Measurements from ENCODE around the gene VDR. TPM values are rescaled to one million over a fixed set of nuclear protein-coding genes. Genes with fewer than 3 reads are reported as not detected.

The VDR gene
- total RNA-seq, 4 donors from 2014 or later = 3.5 to 5.2 (median 3.9) TPM

DNA sequence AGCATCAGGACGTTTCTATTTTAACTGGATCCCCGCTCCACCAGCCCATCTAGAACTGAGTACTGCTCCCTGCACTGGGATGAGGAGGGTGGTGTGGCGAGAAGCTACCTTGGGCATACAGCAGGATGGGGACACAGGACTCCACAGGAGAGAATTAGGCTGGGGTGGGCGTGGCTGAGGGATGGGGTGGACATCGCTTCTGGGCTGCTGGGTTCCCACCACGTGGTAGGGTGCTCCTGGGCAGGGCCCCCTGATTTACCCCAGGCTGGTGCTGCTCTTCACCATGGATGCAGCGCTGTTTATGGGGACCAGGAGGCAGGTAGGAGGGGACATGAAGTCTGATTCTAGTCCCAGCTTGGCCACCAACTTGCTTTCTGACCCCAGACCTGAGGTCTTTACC, 41.9 kb downstream of the VDR start:
- no peaks in the 10 kb centered on the region for H3K36me3 ChIP-seq
- no peaks in the 10 kb centered on the region for H3K27me3 ChIP-seq
- no peaks in the 10 kb centered on the region for H3K9me3 ChIP-seq
- intact Hi-C loops (cut with DNase I) = no loop called here
- H3K4me1 ChIP-seq = peaks cover 0 to 3% of the 10 kb centered on the region in 2 donors
- H3K4me3 ChIP-seq (replicated peaks in 1 of 3) = no peak overlapping the region
- 93 to 94% methylated on average over 7 of the region's 7 CpGs for WGBS, 2 donors
- TF ChIP-seq POLR2A (IDR thresholded peaks at IDR 0.05) = no peak
- TF ChIP-seq, protein P1, sequence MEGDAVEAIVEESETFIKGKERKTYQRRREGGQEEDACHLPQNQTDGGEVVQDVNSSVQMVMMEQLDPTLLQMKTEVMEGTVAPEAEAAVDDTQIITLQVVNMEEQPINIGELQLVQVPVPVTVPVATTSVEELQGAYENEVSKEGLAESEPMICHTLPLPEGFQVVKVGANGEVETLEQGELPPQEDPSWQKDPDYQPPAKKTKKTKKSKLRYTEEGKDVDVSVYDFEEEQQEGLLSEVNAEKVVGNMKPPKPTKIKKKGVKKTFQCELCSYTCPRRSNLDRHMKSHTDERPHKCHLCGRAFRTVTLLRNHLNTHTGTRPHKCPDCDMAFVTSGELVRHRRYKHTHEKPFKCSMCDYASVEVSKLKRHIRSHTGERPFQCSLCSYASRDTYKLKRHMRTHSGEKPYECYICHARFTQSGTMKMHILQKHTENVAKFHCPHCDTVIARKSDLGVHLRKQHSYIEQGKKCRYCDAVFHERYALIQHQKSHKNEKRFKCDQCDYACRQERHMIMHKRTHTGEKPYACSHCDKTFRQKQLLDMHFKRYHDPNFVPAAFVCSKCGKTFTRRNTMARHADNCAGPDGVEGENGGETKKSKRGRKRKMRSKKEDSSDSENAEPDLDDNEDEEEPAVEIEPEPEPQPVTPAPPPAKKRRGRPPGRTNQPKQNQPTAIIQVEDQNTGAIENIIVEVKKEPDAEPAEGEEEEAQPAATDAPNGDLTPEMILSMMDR (IDR thresholded peaks at IDR 0.05) = no peak
- no peak for DNase-seq
- H3K27ac ChIP-seq = no peak overlapping the region

DNA sequence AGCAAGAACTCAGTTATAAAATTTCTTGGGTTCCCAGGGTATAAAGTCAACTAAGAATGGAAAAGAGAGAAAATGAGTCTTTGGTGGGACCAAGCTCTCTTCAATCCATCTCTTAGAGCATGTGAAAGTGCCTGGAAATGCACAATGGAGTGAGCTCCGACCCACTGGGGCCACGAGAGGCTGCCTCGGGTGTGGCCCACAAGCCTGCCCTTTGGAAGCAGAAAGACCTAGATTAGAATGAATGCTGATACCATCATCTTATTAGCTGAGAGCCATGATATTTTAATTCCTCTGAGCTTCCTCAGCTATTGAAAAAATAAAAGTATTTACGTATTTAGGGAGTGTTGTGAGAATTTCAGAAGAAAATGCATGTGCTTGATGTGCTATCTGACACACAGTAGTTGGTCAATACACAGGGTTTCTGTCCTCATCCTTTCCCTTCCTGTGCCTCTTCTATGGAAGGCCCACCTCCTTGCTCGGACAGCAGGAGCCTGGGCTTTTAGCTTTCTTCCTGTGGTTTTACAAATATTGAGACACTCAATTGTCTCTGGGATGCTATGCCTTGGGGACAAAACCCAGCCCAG, 42.5 kb downstream of the VDR start:
- Histone ChIP-seq H3K9me3 (no peaks in the 10 kb centered on the region), H3K27ac (no peak overlapping the region), H3K4me3 (replicated peaks in 1 of 3) (no peak overlapping the region), H3K27me3 (no peaks in the 10 kb centered on the region), H3K4me1 (no peaks in the 10 kb centered on the region), H3K36me3 (no peaks in the 10 kb centered on the region)
- intact Hi-C loops (cut with DNase I) = no loop called here
- no peak for TF ChIP-seq POLR2A (IDR thresholded peaks at IDR 0.05)
- TF ChIP-seq, protein P1 (IDR thresholded peaks at IDR 0.05) = no peak
- DNase-seq = no peak
- WGBS, 2 donors = 73 to 74% methylated on average over 5 of the region's 5 CpGs

DNA sequence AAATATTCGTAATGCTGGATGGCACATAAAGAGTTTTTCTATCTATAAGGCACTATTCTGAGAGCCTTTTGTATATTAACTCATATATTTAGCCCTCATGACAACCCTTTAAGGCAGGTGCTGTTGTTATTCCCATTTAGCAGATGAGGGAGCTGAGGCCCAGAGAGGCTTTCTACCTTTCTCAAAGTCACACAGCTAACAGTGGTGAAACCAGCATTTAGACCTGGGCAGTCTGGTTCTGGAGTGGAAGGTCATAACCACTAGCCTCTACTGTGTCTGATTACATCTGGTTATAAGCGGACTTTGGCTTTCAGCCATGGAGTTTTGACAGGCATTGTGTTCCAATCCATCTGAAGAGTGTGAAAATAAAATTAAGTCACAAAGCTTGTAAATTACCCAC, 43.9 kb downstream of the VDR start:
- 86 to 89% methylated on average over 2 of the region's 2 CpGs for WGBS, 2 donors
- no peak for DNase-seq
- H3K4me1 ChIP-seq = no peaks in the 10 kb centered on the region
- no peak overlapping the region for H3K27ac ChIP-seq
- no peak overlapping the region for H3K4me3 ChIP-seq (replicated peaks in 1 of 3)
- intact Hi-C loops (cut with DNase I) = no loop called here
- no peaks in the 10 kb centered on the region for H3K36me3 ChIP-seq
- no peaks in the 10 kb centered on the region for H3K27me3 ChIP-seq
- no peaks in the 10 kb centered on the region for H3K9me3 ChIP-seq
- no peak for TF ChIP-seq POLR2A (IDR thresholded peaks at IDR 0.05)

DNA sequence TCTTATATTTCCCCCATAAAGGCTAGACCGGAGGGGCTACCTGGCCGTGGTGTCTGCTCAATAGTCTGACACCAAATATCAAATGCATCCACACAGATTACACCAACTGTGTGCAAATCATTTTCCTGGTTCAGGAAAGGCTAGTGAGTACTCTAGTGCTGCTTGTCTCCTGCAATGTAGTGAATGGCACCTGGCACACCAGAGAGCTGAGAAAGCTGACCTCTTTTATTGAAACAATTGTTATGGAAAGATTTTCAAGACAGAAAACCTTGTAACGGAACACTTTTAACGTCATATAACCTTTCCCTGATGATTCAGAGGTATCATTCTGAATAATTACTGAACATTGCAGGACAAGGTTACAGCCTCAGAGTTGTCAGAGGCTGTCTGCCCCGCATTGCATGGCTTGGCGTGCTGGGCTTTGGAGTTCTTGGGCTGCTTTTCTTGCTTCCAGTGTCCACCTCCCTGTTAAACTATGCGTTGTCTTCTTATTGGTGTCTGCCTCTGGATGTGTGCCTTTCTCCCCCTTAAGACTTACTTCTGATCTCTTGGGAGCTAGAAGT, 44.4 kb downstream of the VDR start:
- no peaks in the 10 kb centered on the region for H3K4me1 ChIP-seq
- no peaks in the 10 kb centered on the region for H3K9me3 ChIP-seq
- H3K27me3 ChIP-seq = no peaks in the 10 kb centered on the region
- H3K4me3 ChIP-seq (replicated peaks in 1 of 3) = no peak overlapping the region
- no peak for DNase-seq
- no peaks in the 10 kb centered on the region for H3K36me3 ChIP-seq
- TF ChIP-seq, protein P1 (IDR thresholded peaks at IDR 0.05) = no peak
- TF ChIP-seq POLR2A (IDR thresholded peaks at IDR 0.05) = no peak
- intact Hi-C loops (cut with DNase I) = no loop called here
- WGBS, 2 donors = 83 to 90% methylated on average over 7 of the region's 7 CpGs
- no peak overlapping the region for H3K27ac ChIP-seq

DNA sequence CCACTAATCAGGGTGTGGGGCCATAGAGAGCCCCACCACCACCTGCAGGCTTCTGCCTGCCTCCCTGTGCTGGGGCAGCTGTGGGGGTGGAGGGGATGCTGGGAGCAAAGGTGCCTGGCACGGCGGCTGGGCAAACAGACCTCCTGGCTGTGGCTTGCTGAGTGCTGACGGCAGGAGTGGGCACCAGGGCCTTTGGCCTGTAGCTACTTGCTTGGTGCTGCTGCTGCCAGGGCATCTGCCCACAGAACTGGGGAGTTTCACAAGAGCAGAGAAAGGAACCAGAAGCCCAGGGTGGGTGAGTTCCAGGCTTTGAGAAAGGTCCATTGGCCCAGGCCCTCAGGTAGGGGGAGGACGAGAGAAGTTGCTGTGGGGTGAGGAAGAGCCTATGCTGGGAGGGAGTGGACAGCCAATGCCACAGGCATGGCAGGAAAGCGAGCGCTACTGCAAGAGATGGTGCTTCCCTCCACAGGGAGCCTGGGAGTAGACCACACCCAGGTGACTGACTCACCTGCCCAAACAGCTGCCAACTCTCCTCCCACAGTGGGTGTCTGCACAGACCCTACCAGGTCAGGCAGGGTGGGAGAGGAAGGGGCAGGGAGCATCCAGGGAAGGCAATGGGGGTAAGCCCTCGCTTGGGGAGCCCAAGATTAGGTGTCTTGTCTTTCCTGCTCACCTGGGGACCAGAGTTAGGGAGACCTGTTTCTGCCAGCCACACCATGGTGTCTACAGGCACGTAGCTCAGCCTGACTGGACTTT, 46.1 kb downstream of the VDR start:
- H3K4me1 ChIP-seq = no peaks in the 10 kb centered on the region
- DNase-seq = no peak
- intact Hi-C loops (cut with DNase I) = no loop called here
- no peaks in the 10 kb centered on the region for H3K9me3 ChIP-seq
- 93 to 98% methylated on average over 5 of the region's 8 CpGs for WGBS, 2 donors
- H3K27me3 ChIP-seq = no peaks in the 10 kb centered on the region
- no peak overlapping the region for H3K4me3 ChIP-seq (replicated peaks in 1 of 3)
- no peak for TF ChIP-seq POLR2A (IDR thresholded peaks at IDR 0.05)
- TF ChIP-seq, protein P1 (IDR thresholded peaks at IDR 0.05) = no peak
- H3K36me3 ChIP-seq = no peaks in the 10 kb centered on the region
- H3K27ac ChIP-seq = no peak overlapping the region
